Neural cell (in vitro differentiated cells): ENCODE measurements around the gene TXNIP. TPM values are rescaled to one million over a fixed set of nuclear protein-coding genes. Genes with fewer than 3 reads are reported as not detected.

Experiments
- H2AFZ ChIP-seq: fragments of 200-600, 300-800 bp; sonication (generic), shearing (Covaris generic); 2 replicates; pipeline ENCODE4 v1.6.0; 2014; ENCODE audit warnings: low read depth, mild to moderate bottlenecking, antibody characterized with exemption, low read length, moderate library complexity
- H3F3A ChIP-seq: fragments of 200-600 bp; shearing (Covaris generic); 2 replicates; pipeline ENCODE4 v1.6.1; 2016; ENCODE audit warnings: mild to moderate bottlenecking, moderate library complexity, mixed read lengths, antibody characterized with exemption, low read length; ENCODE audit not compliant: insufficient read depth, poor library complexity, severe bottlenecking
- H3K27ac ChIP-seq: fragments of 200-600, 300-800 bp; sonication (generic), shearing (Covaris generic); 2 replicates; pipeline ENCODE4 v1.5.1; 2014; ENCODE audit warnings: mild to moderate bottlenecking, low read length, moderate library complexity
- H3K27me3 ChIP-seq: fragments of 300-800, 200-600 bp; sonication (generic), shearing (Covaris generic); 2 replicates; pipeline ENCODE4 v1.6.0; 2014; ENCODE audit warnings: mild to moderate bottlenecking, low read depth, low read length, moderate library complexity; ENCODE audit not compliant: insufficient read depth
- H3K36me3 ChIP-seq: fragments of 300-800, 200-600 bp; sonication (generic), shearing (Covaris generic); 2 replicates; pipeline ENCODE4 v1.5.1; 2014; ENCODE audit warnings: mild to moderate bottlenecking, antibody characterized with exemption, low read length, moderate library complexity; ENCODE audit not compliant: insufficient read depth
- H3K4me2 ChIP-seq: fragments of 300-800, 200-600 bp; sonication (generic), shearing (Covaris generic); 2 replicates; pipeline ENCODE4 v1.6.0; 2014; ENCODE audit warnings: mild to moderate bottlenecking, low read length
- H3K4me3 ChIP-seq: fragments of 300-800, 200-600 bp; sonication (generic), shearing (Covaris generic); 2 replicates; pipeline ENCODE4 v1.5.1; 2014; ENCODE audit warnings: mild to moderate bottlenecking, low read length, moderate library complexity
- H3K79me2 ChIP-seq: fragments of 200-600 bp; shearing (Covaris generic); replicated peaks from 2 replicates; pipeline ENCODE4 v1.6.0; 2014; ENCODE audit warnings: mild to moderate bottlenecking, low read length, moderate library complexity; ENCODE audit not compliant: insufficient read depth
- H3K9ac ChIP-seq: fragments of 300-800, 200-600 bp; sonication (generic), shearing (Covaris generic); 2 replicates; pipeline ENCODE4 v1.6.1; 2016; ENCODE audit warnings: mild to moderate bottlenecking, low read length, mixed read lengths
- H3K9me2 ChIP-seq: fragments of 200-600 bp; shearing (Covaris generic); 2 replicates; pipeline ENCODE4 v1.6.1; 2016; ENCODE audit warnings: mild to moderate bottlenecking, low read length, mixed read lengths; ENCODE audit not compliant: insufficient read depth
- H3K9me3 ChIP-seq: fragments of 200-600, 300-800 bp; sonication (generic), shearing (Covaris generic); 2 replicates; pipeline ENCODE4 v1.6.1; 2016; ENCODE audit warnings: mild to moderate bottlenecking, mixed run types, low read length, moderate library complexity, mixed read lengths
- H4K20me1 ChIP-seq: fragments of 200-600 bp; shearing (Covaris generic); 2 replicates; pipeline ENCODE4 v1.6.1; 2016; ENCODE audit warnings: mild to moderate bottlenecking, mixed run types; ENCODE audit not compliant: insufficient read depth
- CTCF ChIP-seq: fragments of 450-650 bp; IDR thresholded peaks from 2 replicates; pipeline ENCODE4 v1.5.1; 2014; ENCODE audit warnings: antibody characterized with exemption, mild to moderate bottlenecking, moderate library complexity; ENCODE audit not compliant: poor library complexity, severe bottlenecking
- EP300 ChIP-seq: fragments of 450-650 bp; conservative IDR thresholded peaks from 2 replicates; pipeline ENCODE4 v1.6.1; 2014; ENCODE audit warnings: antibody characterized with exemption, mild to moderate bottlenecking, moderate library complexity; ENCODE audit not compliant: poor library complexity, severe bottlenecking
- EZH2 ChIP-seq: fragments of 200-600, 300-800 bp; shearing (Covaris generic), sonication (generic); IDR thresholded peaks from 2 replicates; pipeline ENCODE4 v1.6.1; 2014; ENCODE audit warnings: antibody characterized with exemption, low read length, borderline replicate concordance, mild to moderate bottlenecking; ENCODE audit not compliant: insufficient read depth, poor library complexity, severe bottlenecking
- MXI1 ChIP-seq: fragments of 450-650 bp; conservative IDR thresholded peaks from 2 replicates; pipeline ENCODE4 v1.6.1; 2014; ENCODE audit warnings: antibody characterized with exemption, mild to moderate bottlenecking; ENCODE audit not compliant: poor library complexity, severe bottlenecking
- POLR2AphosphoS5 ChIP-seq: IDR thresholded peaks from 2 replicates; pipeline ENCODE4 v1.6.1; 2012
- RAD21 ChIP-seq: fragments of 450-650 bp; conservative IDR thresholded peaks from 2 replicates; pipeline ENCODE4 v1.6.1; 2014; ENCODE audit warnings: antibody characterized with exemption, mild to moderate bottlenecking, moderate library complexity
- REST ChIP-seq: IDR thresholded peaks from 2 replicates; pipeline ENCODE4 v1.6.1; 2012; ENCODE audit warnings: borderline replicate concordance
- SMC3 ChIP-seq: fragments of 450-650 bp; conservative IDR thresholded peaks from 2 replicates; pipeline ENCODE4 v1.6.1; 2014; ENCODE audit warnings: antibody characterized with exemption, mild to moderate bottlenecking, moderate library complexity; ENCODE audit not compliant: poor library complexity
- TAF1 ChIP-seq: IDR thresholded peaks from 2 replicates; pipeline ENCODE4 v1.6.1; 2012; ENCODE audit warnings: low read depth
- polyA minus RNA-seq: library from RNA; depleted of rRNA, polyadenylated mRNA; stranded (reverse); fragments of >200 nt; gene quantifications from 2 replicates; pipeline ENCODE4 v1.2.3, GENCODE V29; 2014
- polyA plus RNA-seq: library from polyadenylated mRNA; depleted of rRNA; stranded (reverse); fragments of >200 nt; gene quantifications from 2 replicates; pipeline ENCODE4 v1.2.3, GENCODE V29; 2014

Gene TXNIP, protein sequence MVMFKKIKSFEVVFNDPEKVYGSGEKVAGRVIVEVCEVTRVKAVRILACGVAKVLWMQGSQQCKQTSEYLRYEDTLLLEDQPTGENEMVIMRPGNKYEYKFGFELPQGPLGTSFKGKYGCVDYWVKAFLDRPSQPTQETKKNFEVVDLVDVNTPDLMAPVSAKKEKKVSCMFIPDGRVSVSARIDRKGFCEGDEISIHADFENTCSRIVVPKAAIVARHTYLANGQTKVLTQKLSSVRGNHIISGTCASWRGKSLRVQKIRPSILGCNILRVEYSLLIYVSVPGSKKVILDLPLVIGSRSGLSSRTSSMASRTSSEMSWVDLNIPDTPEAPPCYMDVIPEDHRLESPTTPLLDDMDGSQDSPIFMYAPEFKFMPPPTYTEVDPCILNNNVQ
- polyA plus RNA-seq: 140 and 165 TPM in 2 replicates
- 601 and 667 TPM in 2 replicates for polyA minus RNA-seq

GRCh38 chr1:145996433-145997015 is at the start of gene TXNIP:
Gene TXNIP (minus strand): TSS chr1:145996579. CDS start chr1:145996266, 313 bp downstream.
- H2AFZ ChIP-seq: peak within 1 kb of the TSS; percentile 35
- peaks cover 57% of the 10 kb centered on the region for H3K79me2 ChIP-seq
- H3K9me2 ChIP-seq: no peaks in the 10 kb centered on the region
- peak; percentile 80 for TF ChIP-seq POLR2AphosphoS5
- no peak for TF ChIP-seq EZH2
- TF ChIP-seq REST: no peak
- TF ChIP-seq EP300: peak; percentile 73
- TF ChIP-seq CTCF: peak; percentile 19
- peak; percentile 96 for TF ChIP-seq MXI1
- TF ChIP-seq TAF1: no peak
- peak; percentile 19 for TF ChIP-seq SMC3
- peak; percentile 15 for TF ChIP-seq RAD21
- H3K36me3 ChIP-seq: peaks cover 29% of the 10 kb centered on the region
- peak within 1 kb of the TSS; percentile 85 for H3K27ac ChIP-seq
- H3K4me2 ChIP-seq: peak within 1 kb of the TSS; percentile 85
- H3K4me3 ChIP-seq: peak within 1 kb of the TSS; percentile 79
- H3K9me3 ChIP-seq: no peaks in the 10 kb centered on the region
- H4K20me1 ChIP-seq: peaks cover 47% of the 10 kb centered on the region
- H3F3A ChIP-seq: peaks cover 3% of the 10 kb centered on the region
- H3K27me3 ChIP-seq: no peaks in the 10 kb centered on the region
- H3K9ac ChIP-seq: peak within 1 kb of the TSS; percentile 76

DNA sequence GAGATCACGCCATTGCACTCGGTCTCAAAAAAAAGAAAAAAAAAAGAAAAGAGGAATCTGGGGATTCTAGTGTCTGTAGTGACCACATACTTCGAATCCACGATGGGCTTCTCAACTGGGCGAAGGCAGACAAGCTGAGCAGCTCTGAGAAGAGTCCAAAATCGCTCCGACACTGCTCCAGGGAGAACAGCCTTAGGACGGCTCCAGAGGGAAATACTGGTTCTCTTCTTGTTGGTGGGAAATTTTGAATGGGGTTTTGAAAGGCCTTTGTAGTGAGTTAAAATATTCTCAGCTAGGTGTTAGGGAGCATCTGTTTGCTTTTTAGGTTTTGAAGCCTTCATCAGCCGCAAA is 43.4 kb upstream of the TXNIP start:
- Histone ChIP-seq H3K27me3 (no peaks in the 10 kb centered on the region), H4K20me1 (no peaks in the 10 kb centered on the region), H2AFZ (no peak overlapping the region), H3K27ac (no peak overlapping the region), H3K9ac (no peak overlapping the region), H3K9me3 (no peaks in the 10 kb centered on the region), H3K9me2 (no peaks in the 10 kb centered on the region), H3K79me2 (no peaks in the 10 kb centered on the region), H3K36me3 (no peaks in the 10 kb centered on the region), H3K4me2 (no peak overlapping the region), H3K4me3 (peak overlapping the region; percentile 83), H3F3A (peaks cover 9% of the 10 kb centered on the region)
- TF ChIP-seq REST (no peak), CTCF (no peak), EZH2 (no peak), MXI1 (no peak), EP300 (no peak), POLR2AphosphoS5 (no peak)
